B cell (primary cell): ENCODE results near the gene MYF5. TPM values are rescaled to one million over a fixed set of nuclear protein-coding genes. Genes with fewer than 3 reads are reported as not detected.

ENCODE experiments used
- ATAC-seq: fragments of 200-7000 bp; cut with Tn5 transposase; one replicate; pipeline ENCODE4 v1.10.0; 2021; ENCODE audit warnings: low read depth, mild to moderate bottlenecking, moderate number of reproducible peaks, moderate library complexity
- CTCF ChIA-PET: fragments of 350-600 bp; sonication (Branson Sonifier 250); formaldehyde crosslinking; loops from one replicate; lab custom pipeline; 2021; ENCODE audit warnings: antibody characterized with exemption, inconsistent platforms; lab: Charles Lee
- POLR2A ChIA-PET: fragments of 350-600 bp; sonication (Branson Sonifier 250); formaldehyde crosslinking; loops from one replicate; lab custom pipeline; 2021; ENCODE audit warnings: antibody characterized with exemption; lab: Charles Lee
- DNase-seq: peaks from one replicate; pipeline ENCODE4 v3.0.0; 2013
- H2AFZ ChIP-seq: 2 replicates; pipeline ENCODE4 v1.6.1; 2012; ENCODE audit warnings: mild to moderate bottlenecking, low read depth, low read length; ENCODE audit not compliant: insufficient read depth, poor library complexity, severe bottlenecking
- H3K27ac ChIP-seq, 2 donors: 1 replicate in 1 of 2; 2 replicates in 1 of 2; pipeline ENCODE4 v1.5.1; 2012 to 2013; ENCODE audit warnings: low read length in 2 of 2, mild to moderate bottlenecking in 2 of 2, moderate library complexity in 1 of 2
- H3K27me3 ChIP-seq, 4 experiments: fragments of 200-600 bp in 1 of 4; sonication (generic) in 1 of 4; replicated peaks in 1 of 4; 1 replicate in 2 of 4; 2 replicates in 2 of 4; pipeline versions ENCODE4 v1.6.1 to v1.7.0; 2013 to 2016; ENCODE audit warnings: low read length in 3 of 4, mild to moderate bottlenecking in 2 of 4, mixed read lengths in 1 of 4, moderate library complexity in 1 of 4; ENCODE audit not compliant: insufficient read depth in 4 of 4, control insufficient read depth in 3 of 4; ENCODE audit errors: control extremely low read depth in 1 of 4
- H3K36me3 ChIP-seq, 2 experiments: replicated peaks in 1 of 2; 1 replicate in 1 of 2; 2 replicates in 1 of 2; pipeline versions ENCODE4 v1.6.1 to v1.7.1; 2013; ENCODE audit warnings: low read length in 1 of 2; ENCODE audit not compliant: insufficient read depth in 2 of 2, control insufficient read depth in 1 of 2; ENCODE audit errors: control extremely low read depth in 1 of 2, extremely low read depth in 1 of 2
- H3K4me1 ChIP-seq, 2 donors: fragments of 200-600 bp in 1 of 2; sonication (generic) in 1 of 2; 1 replicate in 1 of 2; 2 replicates in 1 of 2; pipeline versions ENCODE4 v1.5.1 to v1.6.1; 2013 to 2017; ENCODE audit warnings: low read length in 2 of 2; ENCODE audit not compliant: control insufficient read depth in 2 of 2, insufficient read depth in 2 of 2
- H3K4me2 ChIP-seq: replicated peaks from 2 replicates; pipeline ENCODE3; 2012; ENCODE audit warnings: mild to moderate bottlenecking, low read depth, low read length; ENCODE audit not compliant: poor library complexity, severe bottlenecking
- H3K4me3 ChIP-seq, 5 experiments: fragments of 200-600 bp in 1 of 5; sonication (generic) in 1 of 5; 1 replicate in 3 of 5; 2 replicates in 2 of 5; pipeline versions ENCODE4 v1.5.1 to v1.7.0; 2011 to 2016; ENCODE audit warnings: low read length in 4 of 5, mild to moderate bottlenecking in 4 of 5, low read depth in 2 of 5, control low read depth in 1 of 5, moderate library complexity in 1 of 5; ENCODE audit not compliant: insufficient read depth in 1 of 5; ENCODE audit errors: control extremely low read depth in 1 of 5, extremely low read depth in 1 of 5
- H3K79me2 ChIP-seq: fragments of 200-600 bp; sonication (generic); one replicate; pipeline ENCODE4 v1.6.0; 2016; ENCODE audit warnings: low read length; ENCODE audit not compliant: control insufficient read depth, insufficient read depth
- H3K9ac ChIP-seq: fragments of 200-600 bp; sonication (generic); 2 replicates; pipeline ENCODE4 v1.6.1; 2017; ENCODE audit warnings: mild to moderate bottlenecking, low read length, moderate library complexity
- H3K9me3 ChIP-seq, 3 donors: one replicate each; pipeline versions ENCODE4 v1.6.1 to v1.7.1; 2013; ENCODE audit warnings: low read length in 2 of 3; ENCODE audit not compliant: control insufficient read depth in 2 of 3, insufficient read depth in 1 of 3; ENCODE audit errors: control extremely low read depth in 1 of 3
- H4K20me1 ChIP-seq: 2 replicates; pipeline ENCODE4 v1.6.0; 2012; ENCODE audit warnings: mild to moderate bottlenecking, low read length; ENCODE audit not compliant: insufficient read depth, control insufficient read depth, poor library complexity, severe bottlenecking
- H3K27ac Mint-ChIP-seq: one replicate; pipeline ENCODE4 v1.8.0; 2021; ENCODE audit warnings: mixed read lengths
- H3K27me3 Mint-ChIP-seq: one replicate; pipeline ENCODE4 v1.8.0; 2021; ENCODE audit warnings: mixed read lengths
- H3K4me1 Mint-ChIP-seq: one replicate; pipeline ENCODE4 v1.8.0; 2021; ENCODE audit warnings: mixed read lengths
- H3K4me3 Mint-ChIP-seq: one replicate; pipeline ENCODE4 v1.8.0; 2021; ENCODE audit warnings: mixed read lengths
- H3K9me3 Mint-ChIP-seq: one replicate; pipeline ENCODE4 v1.8.0; 2022; ENCODE audit warnings: mixed read lengths; ENCODE audit not compliant: insufficient read depth
- CTCF ChIP-seq: fragments of 200-600 bp; IDR thresholded peaks from one replicate; pipeline ENCODE4 v1.8.0; 2022; ENCODE audit warnings: antibody characterized with exemption, mild to moderate bottlenecking
- EZH2 ChIP-seq: IDR thresholded peaks from 2 replicates; pipeline ENCODE4 v1.6.1; 2012; ENCODE audit warnings: borderline replicate concordance, low read depth, mild to moderate bottlenecking, moderate library complexity, low read length; ENCODE audit not compliant: insufficient read depth, poor library complexity, severe bottlenecking
- WGBS: methylation state at CpG from one replicate; pipeline ENCODE4 v1.1.5; 2013; ENCODE audit warnings: missing lambda C conversion rate; ENCODE audit not compliant: insufficient coverage; 5-methylcytosine and 5-hydroxymethylcytosine counted together
- intact Hi-C: fragments of 100-400 bp; cut with micrococcal nuclease; formaldehyde crosslinking; loops from one replicate; pipeline ENCODE4 v1.10.0; 2022
- polyA plus RNA-seq: library from polyadenylated mRNA; depleted of rRNA; stranded (reverse); fragments of >200 nt; gene quantifications from 2 replicates; pipeline ENCODE4 v1.2.3, GENCODE V29; 2012
- total RNA-seq, 2 donors: library from RNA; stranded (reverse); fragments of 120-200 nt in 1 of 2; gene quantifications; 1 replicate in 1 of 2; 2 replicates in 1 of 2; pipeline versions ENCODE4 v1.2.3 to v1.2.4, GENCODE V29; 2013 to 2022

The MYF5 gene
- total and polyA plus RNA-seq, 2 donors (not counting 1 experiment from before 2014, with no cell fraction given), result not detected

GRCh38 chr12:80710727-80711449 is 5.8 kb upstream of the MYF5 start:
- Mint-ChIP-seq H3K4me1 (peaks cover 2% of the 10 kb centered on the region), H3K27me3 (peaks cover 70% of the 10 kb centered on the region), H3K27ac (no peak overlapping the region), H3K9me3 (no peaks in the 10 kb centered on the region), H3K4me3 (no peak overlapping the region)
- Histone ChIP-seq H3K4me2 (no peak overlapping the region), H3K4me1 (no peaks in the 10 kb centered on the region), H2AFZ (no peak overlapping the region), H3K27ac (no peak overlapping the region), H3K9me3 (peaks cover 0 to 11% (median 0%) of the 10 kb centered on the region in 3 donors), H3K27me3 (peaks cover 0 to 36% (median 16%) of the 10 kb centered on the region in 4 experiments), H3K9ac (no peak overlapping the region), H4K20me1 (no peaks in the 10 kb centered on the region), H3K4me3 (no peak overlapping the region), H3K79me2 (no peaks in the 10 kb centered on the region), H3K36me3 (no peaks in the 10 kb centered on the region)
- WGBS, result 100% methylated on average over 1 of the region's 1 CpG
- ATAC-seq (no peak), DNase-seq (no peak)
- CTCF ChIA-PET, result no interaction called here
- POLR2A ChIA-PET, result no interaction called here
- TF ChIP-seq EZH2 (no peak), CTCF (no peak)
- intact Hi-C loops, result no loop called here

- no peaks in the 10 kb centered on the region for H3K4me1 ChIP-seq
- H3K4me3 ChIP-seq, result no peak overlapping the region
- H3K27me3 ChIP-seq, result peaks cover 0 to 42% (median 15%) of the 10 kb centered on the region in 4 experiments
- ATAC-seq, result no peak
- H3K36me3 ChIP-seq, result no peaks in the 10 kb centered on the region
- H3K4me2 ChIP-seq, result no peak overlapping the region
- no CpG with 5 or more reads among the region's 1 CpG for WGBS
- no peak overlapping the region for H3K9ac ChIP-seq
- H3K9me3 Mint-ChIP-seq, result no peaks in the 10 kb centered on the region
- no peak overlapping the region for H3K27ac ChIP-seq
- H2AFZ ChIP-seq, result no peak overlapping the region
- peaks cover 2% of the 10 kb centered on the region for H3K4me1 Mint-ChIP-seq
- CTCF ChIA-PET, result no interaction called here
- H3K9me3 ChIP-seq, result peaks cover 0 to 16% (median 0%) of the 10 kb centered on the region in 3 donors
- H3K4me3 Mint-ChIP-seq, result no peak overlapping the region
- POLR2A ChIA-PET, result no interaction called here
- H4K20me1 ChIP-seq, result no peaks in the 10 kb centered on the region
- intact Hi-C loops, result no loop called here
- DNase-seq, result no peak
- no peak overlapping the region for H3K27ac Mint-ChIP-seq
- H3K27me3 Mint-ChIP-seq, result peaks cover 73% of the 10 kb centered on the region
- H3K79me2 ChIP-seq, result no peaks in the 10 kb centered on the region
- no peak for TF ChIP-seq CTCF
- TF ChIP-seq EZH2, result no peak
Observed at GRCh38 chr12:80711866-80712265, 4.8 kb upstream of the MYF5 start.
